ENCODE measurements around the gene TMEM131. TPM values are rescaled to one million over a fixed set of nuclear protein-coding genes. Genes with fewer than 3 reads are reported as not detected.

The TMEM131 gene
- total RNA-seq, 1 donor: 43.6 TPM

- no peak overlapping the region for H3K4me3 ChIP-seq (ENCODE audit: low read depth, low read length)
- DNase-seq (ENCODE audit: low read depth): no peak
- TF ChIP-seq, protein P1, sequence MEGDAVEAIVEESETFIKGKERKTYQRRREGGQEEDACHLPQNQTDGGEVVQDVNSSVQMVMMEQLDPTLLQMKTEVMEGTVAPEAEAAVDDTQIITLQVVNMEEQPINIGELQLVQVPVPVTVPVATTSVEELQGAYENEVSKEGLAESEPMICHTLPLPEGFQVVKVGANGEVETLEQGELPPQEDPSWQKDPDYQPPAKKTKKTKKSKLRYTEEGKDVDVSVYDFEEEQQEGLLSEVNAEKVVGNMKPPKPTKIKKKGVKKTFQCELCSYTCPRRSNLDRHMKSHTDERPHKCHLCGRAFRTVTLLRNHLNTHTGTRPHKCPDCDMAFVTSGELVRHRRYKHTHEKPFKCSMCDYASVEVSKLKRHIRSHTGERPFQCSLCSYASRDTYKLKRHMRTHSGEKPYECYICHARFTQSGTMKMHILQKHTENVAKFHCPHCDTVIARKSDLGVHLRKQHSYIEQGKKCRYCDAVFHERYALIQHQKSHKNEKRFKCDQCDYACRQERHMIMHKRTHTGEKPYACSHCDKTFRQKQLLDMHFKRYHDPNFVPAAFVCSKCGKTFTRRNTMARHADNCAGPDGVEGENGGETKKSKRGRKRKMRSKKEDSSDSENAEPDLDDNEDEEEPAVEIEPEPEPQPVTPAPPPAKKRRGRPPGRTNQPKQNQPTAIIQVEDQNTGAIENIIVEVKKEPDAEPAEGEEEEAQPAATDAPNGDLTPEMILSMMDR (IDR thresholded peaks at IDR 0.05; ENCODE audit: insufficient read depth, low read depth, low read length): no peak
Measured at GRCh38 chr2:97785818-97786217, 209.9 kb downstream of the TMEM131 start.

- DNase-seq (ENCODE audit: low read depth): no peak
- H3K4me3 ChIP-seq (ENCODE audit: low read depth, low read length): no peak overlapping the region
- TF ChIP-seq, protein P1 (IDR thresholded peaks at IDR 0.05; ENCODE audit: insufficient read depth, low read depth, low read length): no peak
Measured at GRCh38 chr2:97784953-97785352, 210.8 kb downstream of the TMEM131 start.

DNA sequence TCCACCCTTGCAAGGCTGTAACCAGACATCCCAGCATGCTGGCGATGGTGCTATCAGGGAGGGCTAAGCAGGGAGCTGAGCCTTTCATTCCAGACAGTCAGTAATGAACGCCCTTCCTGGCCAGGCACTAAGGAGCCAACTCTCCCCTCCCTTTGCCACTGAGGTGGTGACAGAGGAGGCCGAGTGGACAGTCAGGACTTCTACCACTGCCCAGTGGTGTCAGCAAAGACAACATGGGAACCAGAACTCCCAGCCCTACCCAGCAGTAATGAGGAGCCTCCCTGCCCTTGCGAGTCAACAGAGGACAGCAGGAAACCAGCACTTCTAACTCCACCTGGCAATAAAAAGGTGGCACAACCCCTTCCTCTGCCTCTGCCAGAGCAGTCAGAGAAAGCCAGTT, 213.8 kb downstream of the TMEM131 start:
- no peak for DNase-seq (ENCODE audit: low read depth)
- H3K4me3 ChIP-seq (ENCODE audit: low read depth, low read length): no peak overlapping the region
- TF ChIP-seq, protein P1 (IDR thresholded peaks at IDR 0.05; ENCODE audit: insufficient read depth, low read depth, low read length): no peak

DNA sequence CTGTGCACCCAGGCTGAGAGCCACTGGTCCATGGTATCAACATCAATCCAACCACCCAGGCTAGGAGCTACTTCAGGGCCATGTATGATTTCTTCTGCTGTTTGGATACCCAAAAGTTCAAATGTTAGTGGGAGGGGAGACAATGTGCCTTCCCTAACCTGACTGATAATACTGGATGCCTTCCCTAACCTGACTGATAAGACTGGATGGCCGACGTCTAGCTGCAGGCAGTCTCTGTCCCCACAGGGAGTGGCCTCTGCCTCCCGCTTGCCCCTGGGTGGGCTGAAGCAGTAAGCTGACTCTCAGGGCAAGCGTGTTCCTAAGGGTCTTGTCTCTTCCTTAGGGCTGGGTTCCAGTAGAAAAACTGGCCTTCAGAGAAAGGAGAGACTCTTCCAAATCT, 216.6 kb downstream of the TMEM131 start:
- TF ChIP-seq, protein P1 (IDR thresholded peaks at IDR 0.05; ENCODE audit: insufficient read depth, low read depth, low read length): no peak
- no peak overlapping the region for H3K4me3 ChIP-seq (ENCODE audit: low read depth, low read length)
- no peak for DNase-seq (ENCODE audit: low read depth)

- TF ChIP-seq, protein P1 (IDR thresholded peaks at IDR 0.05; ENCODE audit: insufficient read depth, low read depth, low read length): no peak
- no peak for DNase-seq (ENCODE audit: low read depth)
- H3K4me3 ChIP-seq (ENCODE audit: low read depth, low read length): no peak overlapping the region
Measured at GRCh38 chr2:97775074-97775473, 220.7 kb downstream of the TMEM131 start.

GRCh38 chr2:97774425-97774824, 221.3 kb downstream of the TMEM131 start:
- TF ChIP-seq, protein P1 (IDR thresholded peaks at IDR 0.05; ENCODE audit: insufficient read depth, low read depth, low read length): no peak
- DNase-seq (ENCODE audit: low read depth): no peak
- no peak overlapping the region for H3K4me3 ChIP-seq (ENCODE audit: low read depth, low read length)

DNA sequence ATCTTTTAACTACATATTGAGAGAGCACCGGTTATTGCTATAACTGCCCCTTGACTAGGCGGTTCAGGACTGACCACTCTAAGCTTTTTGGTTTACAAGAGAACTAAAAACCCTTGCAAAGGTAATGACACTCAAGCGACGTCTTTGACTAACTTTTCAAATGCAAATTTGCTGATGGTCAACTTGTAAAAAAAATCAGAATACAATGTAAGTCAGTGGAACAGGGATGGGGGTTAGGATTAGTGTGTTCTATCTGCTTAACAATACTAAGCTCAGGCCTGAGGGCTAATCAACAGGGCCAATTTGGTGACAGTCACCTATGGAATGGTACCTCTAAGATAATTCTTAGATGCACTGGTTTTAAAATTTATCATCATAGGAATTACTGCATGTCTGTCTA, 225.3 kb downstream of the TMEM131 start:
- TF ChIP-seq, protein P1 (IDR thresholded peaks at IDR 0.05; ENCODE audit: insufficient read depth, low read depth, low read length): no peak
- no peak for DNase-seq (ENCODE audit: low read depth)
- no peak overlapping the region for H3K4me3 ChIP-seq (ENCODE audit: low read depth, low read length)

All from fibroblast of villous mesenchyme (primary cell).